ENCODE measurements around the gene SIL1. TPM values are rescaled to one million over a fixed set of nuclear protein-coding genes. Genes with fewer than 3 reads are reported as not detected.

The SIL1 gene
- total RNA-seq, 1 experiment from 2014 or later: 10.7 TPM

- no peak for DNase-seq (ENCODE audit: low spot score)
- no peak for TF ChIP-seq TP53 (CRISPR knock-in tag; IDR thresholded peaks at IDR 0.05)
- no peak for TF ChIP-seq FOXK1 (CRISPR knock-in tag; IDR thresholded peaks at IDR 0.05)
- no peak for TF ChIP-seq GRHL2 (CRISPR knock-in tag; IDR thresholded peaks at IDR 0.05; ENCODE audit: insufficient replicate concordance, severe bottlenecking)
- no peak for TF ChIP-seq ZNF532 (CRISPR knock-in tag; IDR thresholded peaks at IDR 0.05; ENCODE audit: borderline replicate concordance)
- no peak for TF ChIP-seq ZNF232 (CRISPR knock-in tag; IDR thresholded peaks at IDR 0.05)
- no peak for TF ChIP-seq CDX4 (CRISPR knock-in tag; IDR thresholded peaks at IDR 0.05; ENCODE audit: borderline replicate concordance)
- no peak for TF ChIP-seq ZNF121 (CRISPR knock-in tag; IDR thresholded peaks at IDR 0.05)
- no peak for TF ChIP-seq E2F4 (CRISPR knock-in tag; IDR thresholded peaks at IDR 0.05; ENCODE audit: borderline replicate concordance, low read depth)
- no peak for TF ChIP-seq ZNF281 (CRISPR knock-in tag; IDR thresholded peaks at IDR 0.05)
- TF ChIP-seq ZNF219 (CRISPR knock-in tag; IDR thresholded peaks at IDR 0.05; ENCODE audit: borderline replicate concordance): no peak
- TF ChIP-seq ATF6 (CRISPR knock-in tag; IDR thresholded peaks at IDR 0.05): no peak
- no peak for TF ChIP-seq NR3C1 (CRISPR knock-in tag; conservative IDR thresholded peaks at IDR 0.05; ENCODE audit: low read depth)
- TF ChIP-seq ZNF425 (CRISPR knock-in tag; conservative IDR thresholded peaks at IDR 0.05): no peak
- TF ChIP-seq SMAD3 (CRISPR knock-in tag; IDR thresholded peaks at IDR 0.05; ENCODE audit: borderline replicate concordance): no peak
- no peak for TF ChIP-seq ZNF671 (CRISPR knock-in tag; IDR thresholded peaks at IDR 0.05)
- no peak for TF ChIP-seq NFE2L1 (CRISPR knock-in tag; IDR thresholded peaks at IDR 0.05)
- no peak for TF ChIP-seq ZSCAN18 (CRISPR knock-in tag; IDR thresholded peaks at IDR 0.05)
- TF ChIP-seq PRRX2 (CRISPR knock-in tag; IDR thresholded peaks at IDR 0.05): no peak
- ATAC-seq: no peak
- peak overlapping the region; percentile 59; the same call in 1 of the 2 replicates for H3K27ac Mint-ChIP-seq
- POLR2A ChIA-PET: no interaction called here
- H3K27me3 Mint-ChIP-seq (ENCODE audit: low read depth): no peaks in the 10 kb centered on the region
- no peak overlapping the region for H3K4me3 Mint-ChIP-seq
- no peaks in the 10 kb centered on the region for H3K36me3 Mint-ChIP-seq
- no peaks in the 10 kb centered on the region for H3K9me3 Mint-ChIP-seq
- CTCF ChIA-PET: interaction anchor here (0.5 to 1.6 kb wide), 2 partner anchors 357 to 371 kb away, joined by 3 read pairs; no protein-coding TSS in a partner anchor
- H3K4me1 Mint-ChIP-seq: peaks cover 36% of the 10 kb centered on the region
Observed at GRCh38 chr5:138950421-138951031, 247.6 kb downstream of the SIL1 start.

Measured in WTC11 (cell line).